Activated CD8-positive, alpha-beta memory T cell treated with anti-CD3 and anti-CD28 coated beads, Interleukin-2, amount 50 U/mL, for 1 hour (primary cell): ENCODE results near the gene NDUFB6.
"Not testable (repeated sequence)": the region's sequence is repeated elsewhere in the genome, so short reads cannot be mapped to it uniquely, and the experiment has no call there.

ENCODE experiments used
- DNase-seq: peaks from one replicate; pipeline ENCODE4 v3.0.0-alpha.2; 2020; ENCODE audit errors: extremely low read depth

NDUFB6 gene

GRCh38 chr9:32571969-32572899 lies 725 bp downstream of the NDUFB6 start:
- peak; percentile 69 for DNase-seq

GRCh38 chr9:32570262-32570661 lies 2.7 kb downstream of the NDUFB6 start:
- no peak for DNase-seq

- no peak for DNase-seq
Observed at GRCh38 chr9:32566770-32567169, 6.2 kb downstream of the NDUFB6 start.

- DNase-seq: no peak
Observed at GRCh38 chr9:32565967-32566366, 7.0 kb downstream of the NDUFB6 start.

- no peak for DNase-seq
Observed at GRCh38 chr9:32558408-32558934, 14.5 kb downstream of the NDUFB6 start.

GRCh38 chr9:32554591-32554990 lies 18.4 kb downstream of the NDUFB6 start:
- DNase-seq: no peak

- DNase-seq: no peak
Observed at GRCh38 chr9:32554107-32554506, 18.9 kb downstream of the NDUFB6 start.

- DNase-seq: peak; percentile 77
Observed at GRCh38 chr9:32552172-32552872, 20.6 kb downstream of the NDUFB6 start, which contains the start of the genes SMIM27 and TOPORS. Gene SMIM27, plus strand, starts transcription at chr9:32552327. Its CDS starts 108 bp downstream, at chr9:32552435. Gene TOPORS, minus strand, starts transcription at chr9:32552586. Its CDS starts 150 bp downstream, at chr9:32552436.

- no peak for DNase-seq
Observed at GRCh38 chr9:32551276-32552051, 21.5 kb downstream of the NDUFB6 start.

- DNase-seq: peak; percentile 98
Observed at GRCh38 chr9:32550562-32551275, 22.2 kb downstream of the NDUFB6 start.

- no peak for DNase-seq
Observed at GRCh38 chr9:32550150-32550561, 22.8 kb downstream of the NDUFB6 start.

- not testable (repeated sequence) for DNase-seq
Observed at GRCh38 chr9:32548213-32548612, 24.7 kb downstream of the NDUFB6 start.

- no peak for DNase-seq
Observed at GRCh38 chr9:32545884-32546283, 27.1 kb downstream of the NDUFB6 start.

GRCh38 chr9:32543047-32543446 lies 29.9 kb downstream of the NDUFB6 start:
- DNase-seq: no peak

- DNase-seq: no peak
Observed at GRCh38 chr9:32533816-32534215, 39.1 kb downstream of the NDUFB6 start.

- no peak for DNase-seq
Observed at GRCh38 chr9:32533336-32533735, 39.6 kb downstream of the NDUFB6 start.

GRCh38 chr9:32526707-32527048 lies 46.3 kb downstream of the NDUFB6 start:
- no peak for DNase-seq

GRCh38 chr9:32526041-32526706 lies 46.8 kb downstream of the NDUFB6 start, which contains the start of gene RIGI:
Gene RIGI, minus strand, starts transcription at chr9:32526196. Its CDS starts 30 bp downstream, at chr9:32526166.
- DNase-seq: peak; percentile 54

- no peak for DNase-seq
Observed at GRCh38 chr9:32525709-32526030, 47.3 kb downstream of the NDUFB6 start.

- no peak for DNase-seq
Observed at GRCh38 chr9:32524892-32525708, 47.9 kb downstream of the NDUFB6 start.
